H1 (cell line): ENCODE measurements around the gene DIAPH1. TPM values are rescaled to one million over a fixed set of nuclear protein-coding genes. Genes with fewer than 3 reads are reported as not detected.

ENCODE experiments used
- ASH2L ChIP-seq: fragments of 200-600, 300-600 bp; sonication (generic); IDR thresholded peaks from one replicate; pipeline ENCODE4 v1.7.1; 2017; ENCODE audit warnings: low read length
- ATF2 ChIP-seq: IDR thresholded peaks from 2 replicates; pipeline ENCODE4 v1.6.1; 2012; ENCODE audit warnings: low read length, inconsistent platforms
- BACH1 ChIP-seq: IDR thresholded peaks from 2 replicates; pipeline ENCODE4 v1.6.1; 2012; ENCODE audit warnings: low read length, improper control_type of control experiment
- BRCA1 ChIP-seq: IDR thresholded peaks from 2 replicates; pipeline ENCODE4 v1.6.1; 2012; ENCODE audit warnings: low read depth, low read length, improper control_type of control experiment
- CEBPB ChIP-seq: IDR thresholded peaks from 2 replicates; pipeline ENCODE4 v1.6.1; 2012; ENCODE audit warnings: low read depth, low read length
- CREB1 ChIP-seq: IDR thresholded peaks from 2 replicates; pipeline ENCODE4 v1.6.1; 2012; ENCODE audit warnings: inconsistent platforms
- E2F6 ChIP-seq: IDR thresholded peaks from 2 replicates; pipeline ENCODE4 v1.6.1; 2012; ENCODE audit warnings: inconsistent platforms
- EGR1 ChIP-seq: IDR thresholded peaks from 2 replicates; pipeline ENCODE4 v1.6.1; 2011; ENCODE audit warnings: low read depth, low read length, borderline replicate concordance
- KDM4A ChIP-seq: IDR thresholded peaks from one replicate; pipeline ENCODE4 v1.7.1; 2012; ENCODE audit warnings: low read depth, mild to moderate bottlenecking, moderate library complexity, low read length, inconsistent platforms; ENCODE audit not compliant: severe bottlenecking
- NANOG ChIP-seq: IDR thresholded peaks from 2 replicates; pipeline ENCODE4 v1.6.1; 2011; ENCODE audit warnings: low read length, low read depth, mild to moderate bottlenecking, inconsistent platforms; ENCODE audit not compliant: insufficient read depth, poor library complexity, severe bottlenecking
- POLR2AphosphoS5 ChIP-seq: IDR thresholded peaks from 2 replicates; pipeline ENCODE4 v1.6.1; 2011; ENCODE audit warnings: low read depth, low read length
- RAD21 ChIP-seq, 2 experiments: IDR thresholded peaks in 1 of 2; conservative IDR thresholded peaks in 1 of 2; 2 replicates each; pipeline ENCODE4 v1.6.1; 2011; ENCODE audit warnings: low read depth in 2 of 2, low read length in 2 of 2, improper control_type of control experiment in 1 of 2, inconsistent platforms in 1 of 2, mild to moderate bottlenecking in 1 of 2, moderate library complexity in 1 of 2
- RFX5 ChIP-seq: IDR thresholded peaks from 2 replicates; pipeline ENCODE4 v1.6.1; 2011; ENCODE audit warnings: low read depth, low read length, improper control_type of control experiment, borderline replicate concordance
- RXRA ChIP-seq: IDR thresholded peaks from 2 replicates; pipeline ENCODE4 v1.6.1; 2011; ENCODE audit warnings: low read depth, mild to moderate bottlenecking, low read length, moderate library complexity; ENCODE audit not compliant: insufficient read depth
- SIN3A ChIP-seq, 2 experiments: IDR thresholded peaks in 1 of 2; conservative IDR thresholded peaks in 1 of 2; 2 replicates each; pipeline ENCODE4 v1.6.1; 2011 to 2012; ENCODE audit warnings: low read length in 2 of 2, improper control_type of control experiment in 1 of 2, low read depth in 1 of 2, mild to moderate bottlenecking in 1 of 2
- SP1 ChIP-seq: IDR thresholded peaks from 2 replicates; pipeline ENCODE4 v1.6.1; 2011; ENCODE audit warnings: low read depth, low read length
- SP2 ChIP-seq: IDR thresholded peaks from 2 replicates; pipeline ENCODE4 v1.6.1; 2012; ENCODE audit warnings: mild to moderate bottlenecking, low read length, inconsistent platforms
- TAF1 ChIP-seq: IDR thresholded peaks from 2 replicates; pipeline ENCODE4 v1.6.1; 2011; ENCODE audit warnings: mild to moderate bottlenecking, low read depth, low read length
- USF2 ChIP-seq: IDR thresholded peaks from 2 replicates; pipeline ENCODE4 v1.6.1; 2011; ENCODE audit warnings: low read length, improper control_type of control experiment
- YY1 ChIP-seq: IDR thresholded peaks from 2 replicates; pipeline ENCODE4 v1.6.1; 2011; ENCODE audit warnings: low read depth, mild to moderate bottlenecking, low read length
- polyA plus RNA-seq, 7 experiments: library from polyadenylated mRNA; depleted of rRNA in 3 of 7; stranded (reverse) in 5 of 7; unstranded in 2 of 7; fragments of >200 nt in 5 of 7; fragments of 200-250 nt in 2 of 7; gene quantifications; 1 replicate in 5 of 7; 2 replicates in 1 of 7; 4 replicates in 1 of 7; pipeline versions ENCODE4 v1.2.1 to v1.2.3, GENCODE V29; 2011 to 2013; ENCODE audit warnings: missing spikeins in 2 of 7, mixed read lengths in 2 of 7
- total RNA-seq: library from RNA; stranded (reverse); fragmentation: NEBNext Ultra II Directional; extraction: Animal tissue kit (Norgen Biotek cat#: 25700); gene quantifications from 2 replicates; pipeline ENCODE4 v1.2.1, GENCODE V29; 2021

DIAPH1 gene
- total and polyA plus RNA-seq, 2 of the 8 experiments (the other 6 are each of a cell fraction or from before 2014, with no cell fraction given), result 61.2 to 114 TPM

- no peak for TF ChIP-seq BRCA1
- no peak for TF ChIP-seq CREB1
- peak; percentile 11 for TF ChIP-seq ASH2L
- no peak for TF ChIP-seq SP2
- no peak for TF ChIP-seq RXRA
- TF ChIP-seq BACH1, result no peak
- no peak for TF ChIP-seq SP1
- no peak for TF ChIP-seq EGR1
- TF ChIP-seq POLR2AphosphoS5, result no peak
- no peak for TF ChIP-seq ATF2
- no peak for TF ChIP-seq USF2
- TF ChIP-seq RFX5, result no peak
- peak; percentile 20 for TF ChIP-seq KDM4A
- TF ChIP-seq CEBPB, result no peak
- 0 out of 2 replicates have a peak, but pooled peaks have one; percentile 12 for TF ChIP-seq TAF1
- no peak for TF ChIP-seq RAD21 (IDR thresholded peaks at IDR 0.05 in 1 of 2, conservative IDR thresholded peaks at IDR 0.05 in 1 of 2; ENCODE audit: low read depth in 2 of 2, low read length in 2 of 2)
- no peak for TF ChIP-seq NANOG
- 0 out of 2 replicates have a peak, but pooled peaks have one; percentile 23 for TF ChIP-seq E2F6
- 0 out of 4 replicates have a peak, but pooled peaks of 1 of the 2 experiments have one; percentile 42 for TF ChIP-seq SIN3A (conservative IDR thresholded peaks at IDR 0.05 in 1 of 2, IDR thresholded peaks at IDR 0.05 in 1 of 2; ENCODE audit: low read depth in 1 of 2, low read length in 2 of 2)
- TF ChIP-seq YY1, result no peak
Observed at GRCh38 chr5:141637123-141637766, 18.4 kb upstream of the DIAPH1 start (continued).
